K562 (cell line): Measurements from ENCODE around the gene CTU1. TPM values are rescaled to one million over a fixed set of nuclear protein-coding genes. Genes with fewer than 3 reads are reported as not detected.

Experiments
- BCL6 ChIP-seq: fragments of 250-450 bp; sonication (Bioruptor Pico); IDR thresholded peaks from 2 replicates; pipeline ENCODE4 v1.4.0; 2020
- GABPB2 ChIP-seq: fragments of 250-450 bp; sonication (Bioruptor Pico); conservative IDR thresholded peaks from 2 replicates; pipeline ENCODE4 v1.5.1; 2021; ENCODE audit warnings: mild to moderate bottlenecking
- LEF1 ChIP-seq: fragments of 450-650 bp; IDR thresholded peaks from 2 replicates; pipeline ENCODE4 v1.6.1; 2016; ENCODE audit warnings: mild to moderate bottlenecking
- UBTF ChIP-seq, 2 experiments: IDR thresholded peaks; 2 replicates each; pipeline ENCODE4 v1.6.1; 2012; ENCODE audit warnings: improper control_type of control experiment in 2 of 2, low read depth in 2 of 2, low read length in 2 of 2, borderline replicate concordance in 1 of 2
- XRCC5 ChIP-seq: fragments of 200-400 bp; formaldehyde crosslinking; IDR thresholded peaks from 2 replicates; pipeline ENCODE4 v1.6.1; 2017; ENCODE audit warnings: low read depth, mild to moderate bottlenecking, low read length
- ZNF184 ChIP-seq: sonication (generic); formaldehyde crosslinking; IDR thresholded peaks from 2 replicates; pipeline ENCODE4 v1.5.0; 2020; ENCODE audit warnings: missing genetic modification reagents
- ZNF41 ChIP-seq: fragments of 250-450 bp; sonication (Bioruptor Pico); conservative IDR thresholded peaks from 2 replicates; pipeline ENCODE4 v1.4.0; 2020; ENCODE audit warnings: mild to moderate bottlenecking
- ZZZ3 ChIP-seq: fragments of 450-650 bp; IDR thresholded peaks from 2 replicates; pipeline ENCODE4 v1.6.1; 2016; ENCODE audit warnings: antibody characterized with exemption, mild to moderate bottlenecking, moderate library complexity
- polyA plus RNA-seq, 8 experiments: library from polyadenylated mRNA; depleted of rRNA in 4 of 8; stranded (reverse) in 5 of 8; unstranded in 3 of 8; fragments of >200 nt; fragmentation: Nextera tagmentation in 2 of 8; fragmentation: Illumina TruSeq in 1 of 8; extraction: Ambion mirVana in 2 of 8; extraction: Trizol in 1 of 8; gene quantifications; 2 replicates each; pipeline versions ENCODE4 v1.2.1 to v1.2.3, GENCODE V29; 2011 to 2014; ENCODE audit warnings: inconsistent platforms in 1 of 8, missing spikeins in 1 of 8
- total RNA-seq, 7 experiments: library from RNA; depleted of rRNA in 6 of 7; stranded (reverse); fragments of >200 nt in 6 of 7; fragmentation: Illumina TruSeq in 2 of 7; extraction: Trizol in 2 of 7; gene quantifications; 2 replicates each; pipeline versions ENCODE4 v1.2.1 to v1.2.3, GENCODE V29; 2011 to 2021; ENCODE audit warnings: low replicate concordance in 1 of 7
- TF ChIP-seq, protein P1 (sequence below), 3 experiments: IDR thresholded peaks in 2 of 3; conservative IDR thresholded peaks in 1 of 3; 2 replicates each; pipeline ENCODE4 v1.5.1; 2011 to 2012; ENCODE audit warnings: low read length in 3 of 3, mild to moderate bottlenecking in 3 of 3, control low read depth in 2 of 3, improper control_type of control experiment in 1 of 3, inconsistent platforms in 1 of 3, low read depth in 1 of 3, mixed read lengths in 1 of 3, moderate library complexity in 1 of 3; ENCODE audit not compliant: insufficient read depth in 2 of 3
- TF ChIP-seq, protein P2 (sequence below), 2 experiments: fragments of 250-450 bp in 1 of 2; fragments of 450-650 bp in 1 of 2; sonication (Bioruptor Pico) in 1 of 2; IDR thresholded peaks; 2 replicates each; pipeline versions ENCODE4 v1.6.1 to v1.8.0; 2016 to 2021; ENCODE audit warnings: mild to moderate bottlenecking in 2 of 2, moderate library complexity in 2 of 2, missing compliant biosample characterization in 1 of 2, missing genetic modification characterization in 1 of 2
- TF ChIP-seq, protein P3 (sequence below): fragments of 450-650 bp; IDR thresholded peaks from 2 replicates; pipeline ENCODE4 v1.7.0; 2016; ENCODE audit warnings: borderline replicate concordance
- TF ChIP-seq, protein P4 (sequence below): fragments of 450-650 bp; IDR thresholded peaks from 2 replicates; pipeline ENCODE4 v1.6.1; 2018; ENCODE audit not compliant: partially characterized antibody
- TF ChIP-seq, protein P5 (sequence below): fragments of 450-650 bp; IDR thresholded peaks from 2 replicates; pipeline ENCODE4 v1.6.1; 2016

CTU1 gene
- total and polyA plus RNA-seq, 9 of the 15 experiments (the other 6 are each of a cell fraction or from before 2014, with no cell fraction given) = 0.03 to 18.4 (median 2.3) TPM; not detected in 1

- TF ChIP-seq XRCC5 (no peak), UBTF (IDR thresholded peaks at IDR 0.05; ENCODE audit: borderline replicate concordance in 1 of 2, low read depth in 2 of 2, low read length in 2 of 2) (no peak), GABPB2 (CRISPR knock-in tag) (no peak), ZNF184 (CRISPR knock-in tag) (no peak), ZNF41 (no peak), LEF1 (no peak), ZZZ3 (no peak), BCL6 (CRISPR knock-in tag) (no peak)
- TF ChIP-seq, protein P1, sequence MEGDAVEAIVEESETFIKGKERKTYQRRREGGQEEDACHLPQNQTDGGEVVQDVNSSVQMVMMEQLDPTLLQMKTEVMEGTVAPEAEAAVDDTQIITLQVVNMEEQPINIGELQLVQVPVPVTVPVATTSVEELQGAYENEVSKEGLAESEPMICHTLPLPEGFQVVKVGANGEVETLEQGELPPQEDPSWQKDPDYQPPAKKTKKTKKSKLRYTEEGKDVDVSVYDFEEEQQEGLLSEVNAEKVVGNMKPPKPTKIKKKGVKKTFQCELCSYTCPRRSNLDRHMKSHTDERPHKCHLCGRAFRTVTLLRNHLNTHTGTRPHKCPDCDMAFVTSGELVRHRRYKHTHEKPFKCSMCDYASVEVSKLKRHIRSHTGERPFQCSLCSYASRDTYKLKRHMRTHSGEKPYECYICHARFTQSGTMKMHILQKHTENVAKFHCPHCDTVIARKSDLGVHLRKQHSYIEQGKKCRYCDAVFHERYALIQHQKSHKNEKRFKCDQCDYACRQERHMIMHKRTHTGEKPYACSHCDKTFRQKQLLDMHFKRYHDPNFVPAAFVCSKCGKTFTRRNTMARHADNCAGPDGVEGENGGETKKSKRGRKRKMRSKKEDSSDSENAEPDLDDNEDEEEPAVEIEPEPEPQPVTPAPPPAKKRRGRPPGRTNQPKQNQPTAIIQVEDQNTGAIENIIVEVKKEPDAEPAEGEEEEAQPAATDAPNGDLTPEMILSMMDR (IDR thresholded peaks at IDR 0.05 in 2 of 3, conservative IDR thresholded peaks at IDR 0.05 in 1 of 3; ENCODE audit: insufficient read depth in 2 of 3, low read depth in 1 of 3, low read length in 3 of 3) = no peak
- TF ChIP-seq, protein P2, sequence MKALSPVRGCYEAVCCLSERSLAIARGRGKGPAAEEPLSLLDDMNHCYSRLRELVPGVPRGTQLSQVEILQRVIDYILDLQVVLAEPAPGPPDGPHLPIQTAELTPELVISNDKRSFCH (CRISPR knock-in tag; IDR thresholded peaks at IDR 0.05) = no peak
- TF ChIP-seq, protein P2 (tag; IDR thresholded peaks at IDR 0.05) = no peak
- TF ChIP-seq, protein P3, sequence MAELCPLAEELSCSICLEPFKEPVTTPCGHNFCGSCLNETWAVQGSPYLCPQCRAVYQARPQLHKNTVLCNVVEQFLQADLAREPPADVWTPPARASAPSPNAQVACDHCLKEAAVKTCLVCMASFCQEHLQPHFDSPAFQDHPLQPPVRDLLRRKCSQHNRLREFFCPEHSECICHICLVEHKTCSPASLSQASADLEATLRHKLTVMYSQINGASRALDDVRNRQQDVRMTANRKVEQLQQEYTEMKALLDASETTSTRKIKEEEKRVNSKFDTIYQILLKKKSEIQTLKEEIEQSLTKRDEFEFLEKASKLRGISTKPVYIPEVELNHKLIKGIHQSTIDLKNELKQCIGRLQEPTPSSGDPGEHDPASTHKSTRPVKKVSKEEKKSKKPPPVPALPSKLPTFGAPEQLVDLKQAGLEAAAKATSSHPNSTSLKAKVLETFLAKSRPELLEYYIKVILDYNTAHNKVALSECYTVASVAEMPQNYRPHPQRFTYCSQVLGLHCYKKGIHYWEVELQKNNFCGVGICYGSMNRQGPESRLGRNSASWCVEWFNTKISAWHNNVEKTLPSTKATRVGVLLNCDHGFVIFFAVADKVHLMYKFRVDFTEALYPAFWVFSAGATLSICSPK = no peak
- TF ChIP-seq, protein P4, sequence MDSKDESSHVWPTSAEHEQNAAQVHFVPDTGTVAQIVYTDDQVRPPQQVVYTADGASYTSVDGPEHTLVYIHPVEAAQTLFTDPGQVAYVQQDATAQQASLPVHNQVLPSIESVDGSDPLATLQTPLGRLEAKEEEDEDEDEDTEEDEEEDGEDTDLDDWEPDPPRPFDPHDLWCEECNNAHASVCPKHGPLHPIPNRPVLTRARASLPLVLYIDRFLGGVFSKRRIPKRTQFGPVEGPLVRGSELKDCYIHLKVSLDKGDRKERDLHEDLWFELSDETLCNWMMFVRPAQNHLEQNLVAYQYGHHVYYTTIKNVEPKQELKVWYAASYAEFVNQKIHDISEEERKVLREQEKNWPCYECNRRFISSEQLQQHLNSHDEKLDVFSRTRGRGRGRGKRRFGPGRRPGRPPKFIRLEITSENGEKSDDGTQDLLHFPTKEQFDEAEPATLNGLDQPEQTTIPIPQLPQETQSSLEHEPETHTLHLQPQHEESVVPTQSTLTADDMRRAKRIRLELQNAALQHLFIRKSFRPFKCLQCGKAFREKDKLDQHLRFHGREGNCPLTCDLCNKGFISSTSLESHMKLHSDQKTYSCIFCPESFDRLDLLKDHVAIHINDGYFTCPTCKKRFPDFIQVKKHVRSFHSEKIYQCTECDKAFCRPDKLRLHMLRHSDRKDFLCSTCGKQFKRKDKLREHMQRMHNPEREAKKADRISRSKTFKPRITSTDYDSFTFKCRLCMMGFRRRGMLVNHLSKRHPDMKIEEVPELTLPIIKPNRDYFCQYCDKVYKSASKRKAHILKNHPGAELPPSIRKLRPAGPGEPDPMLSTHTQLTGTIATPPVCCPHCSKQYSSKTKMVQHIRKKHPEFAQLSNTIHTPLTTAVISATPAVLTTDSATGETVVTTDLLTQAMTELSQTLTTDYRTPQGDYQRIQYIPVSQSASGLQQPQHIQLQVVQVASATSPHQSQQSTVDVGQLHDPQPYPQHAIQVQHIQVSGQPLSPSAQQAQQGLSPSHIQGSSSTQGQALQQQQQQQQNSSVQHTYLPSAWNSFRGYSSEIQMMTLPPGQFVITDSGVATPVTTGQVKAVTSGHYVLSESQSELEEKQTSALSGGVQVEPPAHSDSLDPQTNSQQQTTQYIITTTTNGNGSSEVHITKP = peak; percentile 42
- TF ChIP-seq, protein P5, sequence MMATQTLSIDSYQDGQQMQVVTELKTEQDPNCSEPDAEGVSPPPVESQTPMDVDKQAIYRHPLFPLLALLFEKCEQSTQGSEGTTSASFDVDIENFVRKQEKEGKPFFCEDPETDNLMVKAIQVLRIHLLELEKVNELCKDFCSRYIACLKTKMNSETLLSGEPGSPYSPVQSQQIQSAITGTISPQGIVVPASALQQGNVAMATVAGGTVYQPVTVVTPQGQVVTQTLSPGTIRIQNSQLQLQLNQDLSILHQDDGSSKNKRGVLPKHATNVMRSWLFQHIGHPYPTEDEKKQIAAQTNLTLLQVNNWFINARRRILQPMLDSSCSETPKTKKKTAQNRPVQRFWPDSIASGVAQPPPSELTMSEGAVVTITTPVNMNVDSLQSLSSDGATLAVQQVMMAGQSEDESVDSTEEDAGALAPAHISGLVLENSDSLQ = peak; percentile 90
Measured at GRCh38 chr19:51108066-51108804, at the start of gene CTU1 (continued).
